ENCODE data around the gene RGS8. TPM values are rescaled to one million over a fixed set of nuclear protein-coding genes. Genes with fewer than 3 reads are reported as not detected.

Gene RGS8
- 0.04 TPM for total RNA-seq (2013)
- not detected for polyA plus RNA-seq
- polyA minus RNA-seq: not detected in 2 replicates
- 0 to 1.7 (median 0) reads per million in 11 experiments for total RNA-seq

GRCh38 chr1:182684116-182684828, at the start of gene RGS8:
Gene RGS8 (minus strand): TSS chr1:182684587. CDS start chr1:182669649, 14,938 bp downstream.
- H3K4me3 Mint-ChIP-seq: no peak within 1 kb of the TSS
- H3K9ac ChIP-seq (ENCODE audit: insufficient read depth, low read length, poor library complexity, severe bottlenecking): no peak within 1 kb of the TSS
- H3K27ac Mint-ChIP-seq: no peak within 1 kb of the TSS
- no peak within 1 kb of the TSS for H3K27ac ChIP-seq (ENCODE audit: low read depth in 1 of 2, low read length in 2 of 2)
- no peak within 1 kb of the TSS for H2AFZ ChIP-seq (ENCODE audit: insufficient read depth, low read depth, low read length, poor library complexity, severe bottlenecking)
- DNase-seq: no peak
- WGBS (ENCODE audit: insufficient coverage): 63% methylated on average over 15 of the region's 19 CpGs
- no peaks in the 10 kb centered on the region for H3K36me3 ChIP-seq (replicated peaks in 1 of 2; ENCODE audit: control insufficient read depth in 1 of 2, insufficient read depth in 2 of 2, low read length in 2 of 2)
- no peaks in the 10 kb centered on the region for H4K20me1 ChIP-seq (ENCODE audit: insufficient read depth, low read length)
- H3K36me3 Mint-ChIP-seq: no peaks in the 10 kb centered on the region
- no peaks in the 10 kb centered on the region for H3K4me1 Mint-ChIP-seq
- H3K4me2 ChIP-seq (replicated peaks; ENCODE audit: extremely low read depth, low read length, poor library complexity, severe bottlenecking): no peak within 1 kb of the TSS
- H3K4me3 ChIP-seq (replicated peaks in 1 of 3; ENCODE audit: low read depth in 2 of 3, low read length in 3 of 3): no peak within 1 kb of the TSS
- H3K27me3 ChIP-seq (ENCODE audit: control insufficient read depth in 2 of 2, insufficient read depth in 2 of 2, low read length in 2 of 2): peaks cover 6 to 13% of the 10 kb centered on the region in 2 donors
- peaks cover 0 to 3% (median 0%) of the 10 kb centered on the region in 7 donors for H3K9me3 Mint-ChIP-seq
- H3K4me1 ChIP-seq (ENCODE audit: control insufficient read depth in 1 of 2, insufficient read depth in 2 of 2, low read length in 2 of 2): no peaks in the 10 kb centered on the region
- no peaks in the 10 kb centered on the region for H3K79me2 ChIP-seq (ENCODE audit: insufficient read depth, low read length)
- intact Hi-C loops (cut with micrococcal nuclease): no loop called here
- no peak for TF ChIP-seq CTCF (IDR thresholded peaks at IDR 0.05)
- no peaks in the 10 kb centered on the region for H3K9me3 ChIP-seq (replicated peaks in 1 of 2; ENCODE audit: control insufficient read depth in 1 of 2, insufficient read depth in 1 of 2, low read length in 2 of 2)
- H3K27me3 Mint-ChIP-seq (ENCODE audit: low read depth in 3 of 3): peaks cover 4 to 21% (median 7%) of the 10 kb centered on the region in 3 donors

GRCh38 chr1:182731852-182732575, 47.6 kb upstream of the RGS8 start:
- WGBS (ENCODE audit: insufficient coverage): 80% methylated on average over 1 of the region's 4 CpGs
- TF ChIP-seq CTCF (IDR thresholded peaks at IDR 0.05): no peak
- intact Hi-C loops (cut with micrococcal nuclease): no loop called here
- Mint-ChIP-seq H3K9me3 (peaks cover 0 to 2% (median 0%) of the 10 kb centered on the region in 7 donors), H3K4me3 (no peak overlapping the region), H3K36me3 (no peaks in the 10 kb centered on the region), H3K27me3 (ENCODE audit: low read depth in 3 of 3) (peaks cover 4 to 14% (median 11%) of the 10 kb centered on the region in 3 donors), H3K4me1 (no peaks in the 10 kb centered on the region), H3K27ac (no peak overlapping the region)
- Histone ChIP-seq H3K79me2 (ENCODE audit: insufficient read depth, low read length) (no peaks in the 10 kb centered on the region), H3K4me2 (replicated peaks; ENCODE audit: extremely low read depth, low read length, poor library complexity, severe bottlenecking) (no peak overlapping the region), H3K9me3 (replicated peaks in 1 of 2; ENCODE audit: control insufficient read depth in 1 of 2, insufficient read depth in 1 of 2, low read length in 2 of 2) (no peaks in the 10 kb centered on the region), H3K27ac (ENCODE audit: low read depth in 1 of 2, low read length in 2 of 2) (no peak overlapping the region), H2AFZ (ENCODE audit: insufficient read depth, low read depth, low read length, poor library complexity, severe bottlenecking) (no peak overlapping the region), H3K9ac (ENCODE audit: insufficient read depth, low read length, poor library complexity, severe bottlenecking) (no peak overlapping the region), H3K27me3 (ENCODE audit: control insufficient read depth in 2 of 2, insufficient read depth in 2 of 2, low read length in 2 of 2) (peaks cover 2 to 3% of the 10 kb centered on the region in 2 donors), H4K20me1 (ENCODE audit: insufficient read depth, low read length) (no peaks in the 10 kb centered on the region), H3K4me1 (ENCODE audit: control insufficient read depth in 1 of 2, insufficient read depth in 2 of 2, low read length in 2 of 2) (no peaks in the 10 kb centered on the region), H3K4me3 (replicated peaks in 1 of 3; ENCODE audit: low read depth in 2 of 3, low read length in 3 of 3) (no peak overlapping the region), H3K36me3 (replicated peaks in 1 of 2; ENCODE audit: control insufficient read depth in 1 of 2, insufficient read depth in 2 of 2, low read length in 2 of 2) (no peaks in the 10 kb centered on the region)
- DNase-seq: no peak
